Smooth muscle cell (in vitro differentiated cells): ENCODE measurements around the gene ZBTB7B. TPM values are rescaled to one million over a fixed set of nuclear protein-coding genes. Genes with fewer than 3 reads are reported as not detected.
A peak's percentile ranks its signal among the peaks of the same experiment; 100 is the strongest.

Experiments
- DNase-seq: peaks from one replicate; lab custom pipeline; 2025; ENCODE audit not compliant: unreplicated experiment; lab: John Stamatoyannopoulos, UW
- H2AFZ ChIP-seq: fragments of 200-600 bp; sonication (generic); 2 replicates; pipeline ENCODE4 v1.6.0; 2016; ENCODE audit warnings: antibody characterized with exemption, low read depth, mild to moderate bottlenecking
- H3F3A ChIP-seq: fragments of 200-600 bp; sonication (generic); 2 replicates; pipeline ENCODE4 v1.6.0; 2017; ENCODE audit warnings: antibody characterized with exemption, low read depth
- H3K27ac ChIP-seq: fragments of 200-600 bp; sonication (generic); 2 replicates; pipeline ENCODE4 v1.5.1; 2016; ENCODE audit warnings: low read depth, mild to moderate bottlenecking
- H3K27me3 ChIP-seq: fragments of 200-600 bp; sonication (generic); 2 replicates; pipeline ENCODE4 v1.6.1; 2016; ENCODE audit warnings: low read depth, mild to moderate bottlenecking
- H3K36me3 ChIP-seq: fragments of 200-600 bp; sonication (generic); 2 replicates; pipeline ENCODE4 v1.5.1; 2016; ENCODE audit warnings: low read depth
- H3K4me1 ChIP-seq: fragments of 200-600 bp; sonication (generic); 2 replicates; pipeline ENCODE4 v1.5.1; 2016; ENCODE audit warnings: low read depth
- H3K4me2 ChIP-seq: fragments of 200-600 bp; sonication (generic); 2 replicates; pipeline ENCODE4 v1.6.0; 2016; ENCODE audit warnings: mild to moderate bottlenecking
- H3K4me3 ChIP-seq: fragments of 200-600 bp; sonication (generic); 2 replicates; pipeline ENCODE4 v1.5.1; 2016; ENCODE audit warnings: mild to moderate bottlenecking
- H3K79me2 ChIP-seq: fragments of 200-600 bp; sonication (generic); 2 replicates; pipeline ENCODE4 v1.6.0; 2016; ENCODE audit warnings: low read depth, mild to moderate bottlenecking
- H3K9ac ChIP-seq: fragments of 200-600 bp; sonication (generic); 2 replicates; pipeline ENCODE4 v1.6.0; 2016; ENCODE audit warnings: low read depth
- H3K9me3 ChIP-seq: fragments of 200-600 bp; sonication (generic); replicated peaks from 2 replicates; pipeline ENCODE4 v1.5.1; 2016; ENCODE audit warnings: low read depth
- H4K20me1 ChIP-seq: fragments of 200-600 bp; sonication (generic); 2 replicates; pipeline ENCODE4 v1.6.0; 2016; ENCODE audit warnings: low read depth
- WGBS: methylation state at CpG from one replicate; pipeline ENCODE4 v1.1.7; 2016; ENCODE audit warnings: low lambda C conversion rate; 5-methylcytosine and 5-hydroxymethylcytosine counted together
- polyA plus RNA-seq: library from polyadenylated mRNA; unstranded; fragments of >200 nt; fragmentation: Nextera tagmentation; extraction: Ambion mirVana; gene quantifications from 2 replicates; pipeline ENCODE4 v1.2.1, GENCODE V29; 2016
- total RNA-seq: library from RNA; depleted of rRNA; stranded (reverse); fragments of >200 nt; gene quantifications from 2 replicates; pipeline ENCODE4 v1.2.3, GENCODE V29; 2014
- TF ChIP-seq, protein P1 (sequence below): fragments of 200-600 bp; sonication (generic); IDR thresholded peaks from 2 replicates; pipeline ENCODE4 v1.5.1; 2017; ENCODE audit warnings: borderline replicate concordance, mild to moderate bottlenecking, antibody characterized with exemption; ENCODE audit not compliant: insufficient read depth, poor library complexity, severe bottlenecking

ZBTB7B gene
- 15.3 and 15.5 TPM in 2 replicates for total RNA-seq
- polyA plus RNA-seq: 7.5 and 10.0 TPM in 2 replicates

DNA sequence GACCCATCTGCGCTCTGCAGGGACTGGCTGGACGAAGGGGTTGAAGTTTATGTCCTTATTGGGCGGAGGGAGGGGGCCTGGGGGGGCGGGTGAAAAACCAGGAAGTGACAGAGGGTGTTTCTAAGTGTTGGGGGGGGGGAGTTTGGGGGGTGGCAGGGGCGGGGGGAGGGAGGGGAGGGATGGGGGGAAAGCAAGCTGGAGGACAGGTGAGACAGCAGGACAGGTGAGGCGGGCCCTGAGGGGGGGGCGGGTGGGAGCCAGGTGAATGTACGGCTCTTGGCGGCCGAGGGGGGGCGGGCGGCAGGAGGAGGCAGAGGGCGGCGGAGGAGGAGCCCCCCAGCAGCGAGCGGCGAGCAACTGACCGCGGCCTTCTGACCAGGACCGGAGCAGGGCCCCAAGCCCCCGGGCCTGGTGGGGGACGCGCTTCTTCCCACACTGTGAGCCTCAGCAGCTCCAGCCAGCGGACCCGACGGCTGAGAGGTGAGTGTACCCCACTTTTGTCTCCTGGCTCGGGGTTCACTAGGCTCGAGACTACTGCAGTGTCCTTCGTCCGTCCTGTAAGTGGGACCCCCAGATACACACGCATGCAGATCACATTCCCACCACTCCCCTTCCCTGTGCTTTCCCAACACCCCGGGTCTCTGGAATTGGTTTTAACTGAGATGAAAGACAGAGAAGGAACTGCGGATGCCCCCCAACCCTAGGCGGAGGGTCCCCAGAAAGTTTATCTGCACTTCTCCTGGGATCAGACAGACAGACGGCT, at the start of gene ZBTB7B:
Gene ZBTB7B (plus strand): TSS at position 339 of the 763 bp plus-strand sequence. CDS start 11,859 bp downstream, outside the sequence.
- Histone ChIP-seq H3K4me3 (peak within 1 kb of the TSS; percentile 73), H3K79me2 (peaks cover 35% of the 10 kb centered on the region), H3K27ac (peak within 1 kb of the TSS; percentile 95), H3K27me3 (no peaks in the 10 kb centered on the region), H4K20me1 (peaks cover 18% of the 10 kb centered on the region), H3K9me3 (no peaks in the 10 kb centered on the region), H3K4me2 (peak within 1 kb of the TSS; percentile 86), H3K9ac (peak within 1 kb of the TSS; percentile 74), H3K4me1 (peaks cover 16% of the 10 kb centered on the region), H3K36me3 (no peaks in the 10 kb centered on the region), H2AFZ (peak within 1 kb of the TSS; percentile 50), H3F3A (peaks cover 10% of the 10 kb centered on the region)
- peak; percentile 51 for DNase-seq
- TF ChIP-seq, protein P1, sequence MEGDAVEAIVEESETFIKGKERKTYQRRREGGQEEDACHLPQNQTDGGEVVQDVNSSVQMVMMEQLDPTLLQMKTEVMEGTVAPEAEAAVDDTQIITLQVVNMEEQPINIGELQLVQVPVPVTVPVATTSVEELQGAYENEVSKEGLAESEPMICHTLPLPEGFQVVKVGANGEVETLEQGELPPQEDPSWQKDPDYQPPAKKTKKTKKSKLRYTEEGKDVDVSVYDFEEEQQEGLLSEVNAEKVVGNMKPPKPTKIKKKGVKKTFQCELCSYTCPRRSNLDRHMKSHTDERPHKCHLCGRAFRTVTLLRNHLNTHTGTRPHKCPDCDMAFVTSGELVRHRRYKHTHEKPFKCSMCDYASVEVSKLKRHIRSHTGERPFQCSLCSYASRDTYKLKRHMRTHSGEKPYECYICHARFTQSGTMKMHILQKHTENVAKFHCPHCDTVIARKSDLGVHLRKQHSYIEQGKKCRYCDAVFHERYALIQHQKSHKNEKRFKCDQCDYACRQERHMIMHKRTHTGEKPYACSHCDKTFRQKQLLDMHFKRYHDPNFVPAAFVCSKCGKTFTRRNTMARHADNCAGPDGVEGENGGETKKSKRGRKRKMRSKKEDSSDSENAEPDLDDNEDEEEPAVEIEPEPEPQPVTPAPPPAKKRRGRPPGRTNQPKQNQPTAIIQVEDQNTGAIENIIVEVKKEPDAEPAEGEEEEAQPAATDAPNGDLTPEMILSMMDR: no peak
- 2% methylated on average over 16 of the region's 35 CpGs for WGBS

GRCh38 chr1:154953611-154954038, 49.0 kb upstream of the ZBTB7B start:
- no peaks in the 10 kb centered on the region for H3F3A ChIP-seq
- H4K20me1 ChIP-seq: peaks cover 27% of the 10 kb centered on the region
- H3K27me3 ChIP-seq: no peaks in the 10 kb centered on the region
- no peak overlapping the region for H3K27ac ChIP-seq
- TF ChIP-seq, protein P1: no peak
- peaks cover 18% of the 10 kb centered on the region for H3K4me1 ChIP-seq
- no peak overlapping the region for H3K4me2 ChIP-seq
- H3K79me2 ChIP-seq: peaks cover 17% of the 10 kb centered on the region
- H3K9ac ChIP-seq: no peak overlapping the region
- WGBS: 100% methylated on average over 2 of the region's 2 CpGs
- H3K36me3 ChIP-seq: no peaks in the 10 kb centered on the region
- no peak for DNase-seq
- H3K4me3 ChIP-seq: no peak overlapping the region
- H3K9me3 ChIP-seq: no peaks in the 10 kb centered on the region
- H2AFZ ChIP-seq: no peak overlapping the region

- peak overlapping the region; percentile 89 for H3K4me2 ChIP-seq
- TF ChIP-seq, protein P1: no peak
- no peaks in the 10 kb centered on the region for H3K36me3 ChIP-seq
- DNase-seq: no peak
- 88% methylated on average over 3 of the region's 3 CpGs for WGBS
- peaks cover 17% of the 10 kb centered on the region for H3K79me2 ChIP-seq
- peak overlapping the region; percentile 91 for H3K27ac ChIP-seq
- H4K20me1 ChIP-seq: peaks cover 27% of the 10 kb centered on the region
- no peaks in the 10 kb centered on the region for H3K27me3 ChIP-seq
- H2AFZ ChIP-seq: no peak overlapping the region
- peak overlapping the region; percentile 81 for H3K9ac ChIP-seq
- H3K4me3 ChIP-seq: no peak overlapping the region
- H3K9me3 ChIP-seq: no peaks in the 10 kb centered on the region
- H3F3A ChIP-seq: no peaks in the 10 kb centered on the region
- peaks cover 18% of the 10 kb centered on the region for H3K4me1 ChIP-seq
These were observed 48.1 kb upstream of the ZBTB7B start for GRCh38 chr1:154954541-154954940.
